Adrenal gland (tissue), 5 donors: Measurements from ENCODE around the gene STX8.

Source experiments
- CTCF ChIP-seq, 6 experiments: fragments of 450-650 bp in 4 of 6; fragments of 200-600 bp in 2 of 6; sonication (generic) in 1 of 6; IDR thresholded peaks; 1 replicate in 5 of 6; 2 replicates in 1 of 6; pipeline versions ENCODE4 v1.5.1 to v1.8.0; 2016 to 2021; ENCODE audit warnings: antibody characterized with exemption in 6 of 6, mild to moderate bottlenecking in 2 of 6, moderate library complexity in 1 of 6
- POLR2A ChIP-seq, 2 donors: fragments of 450-650 bp; IDR thresholded peaks; one replicate each; pipeline ENCODE4 v1.6.1; 2017; ENCODE audit warnings: antibody characterized with exemption in 2 of 2, mild to moderate bottlenecking in 2 of 2, moderate library complexity in 1 of 2
- donor health status: DM: no; HTN: no; CAD: no.

GRCh38 chr17:9235346-9235745 is 340.3 kb downstream of the STX8 start:
- TF ChIP-seq CTCF (IDR thresholded peaks at IDR 0.05) (no peak), POLR2A (IDR thresholded peaks at IDR 0.05) (no peak)
